ENCODE results near the gene PHYHD1. TPM values are rescaled to one million over a fixed set of nuclear protein-coding genes. Genes with fewer than 3 reads are reported as not detected.
A peak's percentile ranks its signal among the peaks of the same experiment; 100 is the strongest.

The PHYHD1 gene
- total RNA-seq, 2 donors from 2014 or later, result 0.54 to 0.64 TPM

- Mint-ChIP-seq H3K27ac (no peak overlapping the region), H3K9me3 (no peaks in the 10 kb centered on the region), H3K36me3 (no peaks in the 10 kb centered on the region)
- DNase-seq (ENCODE audit: low spot score in 2 of 2), result no peak
- no peak for ATAC-seq
Measured at GRCh38 chr9:128895556-128895955, 25.2 kb upstream of the PHYHD1 start.

GRCh38 chr9:128898382-128898781 is 22.4 kb upstream of the PHYHD1 start:
- ATAC-seq (no peak), DNase-seq (ENCODE audit: low spot score in 2 of 2) (no peak)
- Mint-ChIP-seq H3K27ac (peak overlapping the region; percentile 80 to 92), H3K9me3 (no peaks in the 10 kb centered on the region), H3K36me3 (no peaks in the 10 kb centered on the region)

GRCh38 chr9:128898845-128899565 is 21.8 kb upstream of the PHYHD1 start:
- Mint-ChIP-seq H3K9me3 (no peaks in the 10 kb centered on the region), H3K27ac (peak overlapping the region; percentile 80 to 92), H3K36me3 (no peaks in the 10 kb centered on the region)
- DNase-seq (ENCODE audit: low spot score in 2 of 2) (no peak), ATAC-seq (no peak)

- DNase-seq (ENCODE audit: low spot score in 2 of 2) (no peak), ATAC-seq (peak; percentile 51 to 63)
- peak overlapping the region; percentile 80 to 83 for H3K27ac Mint-ChIP-seq
- no peaks in the 10 kb centered on the region for H3K9me3 Mint-ChIP-seq
- H3K36me3 Mint-ChIP-seq, result no peaks in the 10 kb centered on the region
Measured at GRCh38 chr9:128899566-128900322, 21.0 kb upstream of the PHYHD1 start.

GRCh38 chr9:128901379-128901778 is 19.4 kb upstream of the PHYHD1 start:
- ATAC-seq (no peak), DNase-seq (ENCODE audit: low spot score in 2 of 2) (no peak)
- Mint-ChIP-seq H3K9me3 (no peaks in the 10 kb centered on the region), H3K36me3 (no peaks in the 10 kb centered on the region), H3K27ac (peak overlapping the region in 1 of 2 donors; percentile 82)

GRCh38 chr9:128901822-128902221 is 19.0 kb upstream of the PHYHD1 start:
- Mint-ChIP-seq H3K9me3 (no peaks in the 10 kb centered on the region), H3K27ac (peak overlapping the region; percentile 73 to 82), H3K36me3 (no peaks in the 10 kb centered on the region)
- ATAC-seq (peak; percentile 7 to 34), DNase-seq (ENCODE audit: low spot score in 2 of 2) (no peak)

- Mint-ChIP-seq H3K36me3 (peaks cover 2 to 3% of the 10 kb centered on the region in 2 donors), H3K27ac (peak overlapping the region; percentile 73 to 82), H3K9me3 (no peaks in the 10 kb centered on the region)
- ATAC-seq (peak; percentile 83 to 93), DNase-seq (ENCODE audit: low spot score in 2 of 2) (peak; percentile 83)
Measured at GRCh38 chr9:128902351-128903078, 18.3 kb upstream of the PHYHD1 start.

- no peaks in the 10 kb centered on the region for H3K9me3 Mint-ChIP-seq
- no peak for DNase-seq (ENCODE audit: low spot score in 2 of 2)
- H3K36me3 Mint-ChIP-seq, result peaks cover 7 to 8% of the 10 kb centered on the region in 2 donors
- peak overlapping the region; percentile 73 to 82 for H3K27ac Mint-ChIP-seq
- ATAC-seq, result no peak
Measured at GRCh38 chr9:128903079-128903461, 17.7 kb upstream of the PHYHD1 start.

GRCh38 chr9:128903871-128904620 is 16.7 kb upstream of the PHYHD1 start:
- Mint-ChIP-seq H3K36me3 (peaks cover 17 to 18% of the 10 kb centered on the region in 2 donors), H3K9me3 (no peaks in the 10 kb centered on the region), H3K27ac (peak overlapping the region; percentile 81 to 82)
- no peak for ATAC-seq
- no peak for DNase-seq (ENCODE audit: low spot score in 2 of 2)

GRCh38 chr9:128905964-128906363 is 14.8 kb upstream of the PHYHD1 start:
- Mint-ChIP-seq H3K9me3 (no peaks in the 10 kb centered on the region), H3K27ac (no peak overlapping the region), H3K36me3 (peaks cover 21 to 26% of the 10 kb centered on the region in 2 donors)
- ATAC-seq (no peak), DNase-seq (ENCODE audit: low spot score in 2 of 2) (no peak)

GRCh38 chr9:128906741-128907140 is 14.0 kb upstream of the PHYHD1 start:
- DNase-seq (ENCODE audit: low spot score in 2 of 2) (no peak), ATAC-seq (no peak)
- H3K9me3 Mint-ChIP-seq, result no peaks in the 10 kb centered on the region
- peaks cover 21 to 26% of the 10 kb centered on the region in 2 donors for H3K36me3 Mint-ChIP-seq
- H3K27ac Mint-ChIP-seq, result peak overlapping the region in 1 of 2 donors; percentile 88

GRCh38 chr9:128908372-128908771 is 12.4 kb upstream of the PHYHD1 start:
- DNase-seq (ENCODE audit: low spot score in 2 of 2) (no peak), ATAC-seq (no peak)
- no peaks in the 10 kb centered on the region for H3K9me3 Mint-ChIP-seq
- peaks cover 26 to 31% of the 10 kb centered on the region in 2 donors for H3K36me3 Mint-ChIP-seq
- H3K27ac Mint-ChIP-seq, result peak overlapping the region in 1 of 2 donors; percentile 50

- Mint-ChIP-seq H3K36me3 (peaks cover 26 to 31% of the 10 kb centered on the region in 2 donors), H3K9me3 (no peaks in the 10 kb centered on the region), H3K27ac (peak overlapping the region in 1 of 2 donors; percentile 50)
- ATAC-seq, result no peak
- no peak for DNase-seq (ENCODE audit: low spot score in 2 of 2)
Measured at GRCh38 chr9:128909859-128910258, 10.9 kb upstream of the PHYHD1 start.

- Mint-ChIP-seq H3K9me3 (no peaks in the 10 kb centered on the region), H3K36me3 (peaks cover 26 to 31% of the 10 kb centered on the region in 2 donors), H3K27ac (peak overlapping the region; percentile 50 to 55)
- no peak for ATAC-seq
- DNase-seq (ENCODE audit: low spot score in 2 of 2), result no peak
Measured at GRCh38 chr9:128910906-128911305, 9.9 kb upstream of the PHYHD1 start.

GRCh38 chr9:128911529-128912035 is 9.2 kb upstream of the PHYHD1 start:
- ATAC-seq, result peak in 1 of 2 donors; percentile 17
- no peaks in the 10 kb centered on the region for H3K9me3 Mint-ChIP-seq
- peak overlapping the region; percentile 79 to 83 for H3K27ac Mint-ChIP-seq
- DNase-seq (ENCODE audit: low spot score in 2 of 2), result no peak
- peaks cover 26 to 31% of the 10 kb centered on the region in 2 donors for H3K36me3 Mint-ChIP-seq

- DNase-seq (ENCODE audit: low spot score in 2 of 2) (no peak), ATAC-seq (peak; percentile 59 to 62)
- no peaks in the 10 kb centered on the region for H3K9me3 Mint-ChIP-seq
- peak overlapping the region; percentile 79 to 83 for H3K27ac Mint-ChIP-seq
- peaks cover 25 to 30% of the 10 kb centered on the region in 2 donors for H3K36me3 Mint-ChIP-seq
Measured at GRCh38 chr9:128912270-128912853, 8.4 kb upstream of the PHYHD1 start.

Data from activated naive CD4-positive, alpha-beta T cell treated with anti-CD3 and anti-CD28 coated beads, Interleukin-2, amount 50 U/mL, for 72 hours (primary cell).